ENCODE results near the gene NRCAM. TPM values are rescaled to one million over a fixed set of nuclear protein-coding genes. Genes with fewer than 3 reads are reported as not detected.

Gene NRCAM
- total RNA-seq, 1 experiment from 2014 or later, result 2.7 TPM

DNA sequence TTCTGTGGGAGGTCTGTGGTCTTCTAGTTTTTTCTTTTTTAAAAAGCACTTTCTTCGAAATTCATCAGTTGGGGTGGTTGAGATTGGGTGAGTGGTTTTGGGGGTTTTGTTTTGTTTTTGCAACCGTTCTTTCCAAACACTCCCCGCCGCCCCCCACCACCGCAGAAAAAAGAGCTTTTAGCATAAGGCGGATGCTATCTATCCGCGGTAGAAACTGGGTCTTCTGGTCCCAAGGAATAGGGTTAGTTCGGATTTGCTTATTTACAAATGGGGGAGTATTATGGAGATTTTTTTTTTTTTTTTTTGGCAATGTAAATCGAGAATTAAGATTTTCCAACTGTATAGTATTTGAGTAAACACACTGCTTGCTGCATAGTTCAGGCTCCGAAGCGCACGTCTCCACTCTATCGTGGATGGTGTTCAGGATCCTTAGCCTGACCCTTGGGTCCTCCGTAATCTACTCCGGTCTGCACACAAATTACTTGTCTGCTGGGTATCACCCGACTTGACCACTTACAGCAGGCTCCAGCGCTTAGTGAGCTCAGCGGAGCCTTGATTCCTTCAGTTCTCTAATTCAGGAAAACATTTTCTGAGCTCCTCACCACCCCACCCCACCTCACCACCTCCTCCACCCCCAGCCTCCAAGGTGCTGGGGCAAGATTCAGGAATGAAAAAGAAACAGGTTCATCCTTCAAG lies 757 bp upstream of the NRCAM start:
- DNase-seq (ENCODE audit: low spot score), result no peak
- Mint-ChIP-seq H3K27me3 (ENCODE audit: low read depth) (peaks cover 55% of the 10 kb centered on the region), H3K36me3 (no peaks in the 10 kb centered on the region), H3K4me1 (peaks cover 27% of the 10 kb centered on the region), H3K9me3 (no peaks in the 10 kb centered on the region), H3K27ac (no peak overlapping the region), H3K4me3 (peak overlapping the region; percentile 93)
- ChIA-PET POLR2A (interaction anchor here (0.6 to 2.5 kb wide), 3 partner anchors 10 to 217 kb away, joined by 3 to 14 read pairs (median 4); partner anchors contain the start of gene PNPLA8), CTCF (interaction anchor here (0.7 to 2.3 kb wide), 5 partner anchors 11 to 714 kb away, joined by 3 to 14 read pairs (median 5); no protein-coding TSS in a partner anchor)
- no peak for ATAC-seq
- TF ChIP-seq CREM (CRISPR knock-in tag; IDR thresholded peaks at IDR 0.05) (no peak), GABPB1 (CRISPR knock-in tag; IDR thresholded peaks at IDR 0.05) (no peak), ZNF263 (CRISPR knock-in tag; IDR thresholded peaks at IDR 0.05; ENCODE audit: low read depth) (no peak), JAZF1 (CRISPR knock-in tag; IDR thresholded peaks at IDR 0.05) (no peak), CREB1 (CRISPR knock-in tag; IDR thresholded peaks at IDR 0.05) (no peak), ZBTB21 (CRISPR knock-in tag; IDR thresholded peaks at IDR 0.05; ENCODE audit: borderline replicate concordance) (no peak), ZNF671 (CRISPR knock-in tag; IDR thresholded peaks at IDR 0.05) (no peak), NR2C2 (CRISPR knock-in tag; IDR thresholded peaks at IDR 0.05) (no peak), FOXK1 (CRISPR knock-in tag; IDR thresholded peaks at IDR 0.05) (no peak), OVOL2 (CRISPR knock-in tag; IDR thresholded peaks at IDR 0.05; ENCODE audit: borderline replicate concordance) (no peak)
- TF ChIP-seq, protein P1, sequence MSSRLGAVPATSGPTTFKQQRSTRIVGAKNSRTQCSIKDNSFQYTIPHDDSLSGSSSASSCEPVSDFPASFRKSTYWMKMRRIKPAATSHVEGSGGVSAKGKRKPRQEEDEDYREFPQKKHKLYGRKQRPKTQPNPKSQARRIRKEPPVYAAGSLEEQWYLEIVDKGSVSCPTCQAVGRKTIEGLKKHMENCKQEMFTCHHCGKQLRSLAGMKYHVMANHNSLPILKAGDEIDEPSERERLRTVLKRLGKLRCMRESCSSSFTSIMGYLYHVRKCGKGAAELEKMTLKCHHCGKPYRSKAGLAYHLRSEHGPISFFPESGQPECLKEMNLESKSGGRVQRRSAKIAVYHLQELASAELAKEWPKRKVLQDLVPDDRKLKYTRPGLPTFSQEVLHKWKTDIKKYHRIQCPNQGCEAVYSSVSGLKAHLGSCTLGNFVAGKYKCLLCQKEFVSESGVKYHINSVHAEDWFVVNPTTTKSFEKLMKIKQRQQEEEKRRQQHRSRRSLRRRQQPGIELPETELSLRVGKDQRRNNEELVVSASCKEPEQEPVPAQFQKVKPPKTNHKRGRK (CRISPR knock-in tag; IDR thresholded peaks at IDR 0.05; ENCODE audit: borderline replicate concordance), result no peak
- TF ChIP-seq, protein P2, sequence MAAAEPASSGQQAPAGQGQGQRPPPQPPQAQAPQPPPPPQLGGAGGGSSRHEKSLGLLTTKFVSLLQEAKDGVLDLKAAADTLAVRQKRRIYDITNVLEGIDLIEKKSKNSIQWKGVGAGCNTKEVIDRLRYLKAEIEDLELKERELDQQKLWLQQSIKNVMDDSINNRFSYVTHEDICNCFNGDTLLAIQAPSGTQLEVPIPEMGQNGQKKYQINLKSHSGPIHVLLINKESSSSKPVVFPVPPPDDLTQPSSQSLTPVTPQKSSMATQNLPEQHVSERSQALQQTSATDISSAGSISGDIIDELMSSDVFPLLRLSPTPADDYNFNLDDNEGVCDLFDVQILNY (CRISPR knock-in tag; IDR thresholded peaks at IDR 0.05), result no peak
- TF ChIP-seq, protein P3, sequence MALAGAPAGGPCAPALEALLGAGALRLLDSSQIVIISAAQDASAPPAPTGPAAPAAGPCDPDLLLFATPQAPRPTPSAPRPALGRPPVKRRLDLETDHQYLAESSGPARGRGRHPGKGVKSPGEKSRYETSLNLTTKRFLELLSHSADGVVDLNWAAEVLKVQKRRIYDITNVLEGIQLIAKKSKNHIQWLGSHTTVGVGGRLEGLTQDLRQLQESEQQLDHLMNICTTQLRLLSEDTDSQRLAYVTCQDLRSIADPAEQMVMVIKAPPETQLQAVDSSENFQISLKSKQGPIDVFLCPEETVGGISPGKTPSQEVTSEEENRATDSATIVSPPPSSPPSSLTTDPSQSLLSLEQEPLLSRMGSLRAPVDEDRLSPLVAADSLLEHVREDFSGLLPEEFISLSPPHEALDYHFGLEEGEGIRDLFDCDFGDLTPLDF (CRISPR knock-in tag; IDR thresholded peaks at IDR 0.05), result no peak
- TF ChIP-seq, protein P4, sequence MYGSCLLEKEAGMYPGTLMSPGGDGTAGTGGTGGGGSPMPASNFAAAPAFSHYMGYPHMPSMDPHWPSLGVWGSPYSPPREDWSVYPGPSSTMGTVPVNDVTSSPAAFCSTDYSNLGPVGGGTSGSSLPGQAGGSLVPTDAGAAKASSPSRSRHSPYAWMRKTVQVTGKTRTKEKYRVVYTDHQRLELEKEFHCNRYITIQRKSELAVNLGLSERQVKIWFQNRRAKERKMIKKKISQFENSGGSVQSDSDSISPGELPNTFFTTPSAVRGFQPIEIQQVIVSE (CRISPR knock-in tag; IDR thresholded peaks at IDR 0.05; ENCODE audit: borderline replicate concordance), result no peak
- TF ChIP-seq, protein P5, sequence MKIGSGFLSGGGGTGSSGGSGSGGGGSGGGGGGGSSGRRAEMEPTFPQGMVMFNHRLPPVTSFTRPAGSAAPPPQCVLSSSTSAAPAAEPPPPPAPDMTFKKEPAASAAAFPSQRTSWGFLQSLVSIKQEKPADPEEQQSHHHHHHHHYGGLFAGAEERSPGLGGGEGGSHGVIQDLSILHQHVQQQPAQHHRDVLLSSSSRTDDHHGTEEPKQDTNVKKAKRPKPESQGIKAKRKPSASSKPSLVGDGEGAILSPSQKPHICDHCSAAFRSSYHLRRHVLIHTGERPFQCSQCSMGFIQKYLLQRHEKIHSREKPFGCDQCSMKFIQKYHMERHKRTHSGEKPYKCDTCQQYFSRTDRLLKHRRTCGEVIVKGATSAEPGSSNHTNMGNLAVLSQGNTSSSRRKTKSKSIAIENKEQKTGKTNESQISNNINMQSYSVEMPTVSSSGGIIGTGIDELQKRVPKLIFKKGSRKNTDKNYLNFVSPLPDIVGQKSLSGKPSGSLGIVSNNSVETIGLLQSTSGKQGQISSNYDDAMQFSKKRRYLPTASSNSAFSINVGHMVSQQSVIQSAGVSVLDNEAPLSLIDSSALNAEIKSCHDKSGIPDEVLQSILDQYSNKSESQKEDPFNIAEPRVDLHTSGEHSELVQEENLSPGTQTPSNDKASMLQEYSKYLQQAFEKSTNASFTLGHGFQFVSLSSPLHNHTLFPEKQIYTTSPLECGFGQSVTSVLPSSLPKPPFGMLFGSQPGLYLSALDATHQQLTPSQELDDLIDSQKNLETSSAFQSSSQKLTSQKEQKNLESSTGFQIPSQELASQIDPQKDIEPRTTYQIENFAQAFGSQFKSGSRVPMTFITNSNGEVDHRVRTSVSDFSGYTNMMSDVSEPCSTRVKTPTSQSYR (CRISPR knock-in tag; IDR thresholded peaks at IDR 0.05), result no peak
- TF ChIP-seq, protein P6, sequence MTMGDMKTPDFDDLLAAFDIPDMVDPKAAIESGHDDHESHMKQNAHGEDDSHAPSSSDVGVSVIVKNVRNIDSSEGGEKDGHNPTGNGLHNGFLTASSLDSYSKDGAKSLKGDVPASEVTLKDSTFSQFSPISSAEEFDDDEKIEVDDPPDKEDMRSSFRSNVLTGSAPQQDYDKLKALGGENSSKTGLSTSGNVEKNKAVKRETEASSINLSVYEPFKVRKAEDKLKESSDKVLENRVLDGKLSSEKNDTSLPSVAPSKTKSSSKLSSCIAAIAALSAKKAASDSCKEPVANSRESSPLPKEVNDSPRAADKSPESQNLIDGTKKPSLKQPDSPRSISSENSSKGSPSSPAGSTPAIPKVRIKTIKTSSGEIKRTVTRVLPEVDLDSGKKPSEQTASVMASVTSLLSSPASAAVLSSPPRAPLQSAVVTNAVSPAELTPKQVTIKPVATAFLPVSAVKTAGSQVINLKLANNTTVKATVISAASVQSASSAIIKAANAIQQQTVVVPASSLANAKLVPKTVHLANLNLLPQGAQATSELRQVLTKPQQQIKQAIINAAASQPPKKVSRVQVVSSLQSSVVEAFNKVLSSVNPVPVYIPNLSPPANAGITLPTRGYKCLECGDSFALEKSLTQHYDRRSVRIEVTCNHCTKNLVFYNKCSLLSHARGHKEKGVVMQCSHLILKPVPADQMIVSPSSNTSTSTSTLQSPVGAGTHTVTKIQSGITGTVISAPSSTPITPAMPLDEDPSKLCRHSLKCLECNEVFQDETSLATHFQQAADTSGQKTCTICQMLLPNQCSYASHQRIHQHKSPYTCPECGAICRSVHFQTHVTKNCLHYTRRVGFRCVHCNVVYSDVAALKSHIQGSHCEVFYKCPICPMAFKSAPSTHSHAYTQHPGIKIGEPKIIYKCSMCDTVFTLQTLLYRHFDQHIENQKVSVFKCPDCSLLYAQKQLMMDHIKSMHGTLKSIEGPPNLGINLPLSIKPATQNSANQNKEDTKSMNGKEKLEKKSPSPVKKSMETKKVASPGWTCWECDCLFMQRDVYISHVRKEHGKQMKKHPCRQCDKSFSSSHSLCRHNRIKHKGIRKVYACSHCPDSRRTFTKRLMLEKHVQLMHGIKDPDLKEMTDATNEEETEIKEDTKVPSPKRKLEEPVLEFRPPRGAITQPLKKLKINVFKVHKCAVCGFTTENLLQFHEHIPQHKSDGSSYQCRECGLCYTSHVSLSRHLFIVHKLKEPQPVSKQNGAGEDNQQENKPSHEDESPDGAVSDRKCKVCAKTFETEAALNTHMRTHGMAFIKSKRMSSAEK (CRISPR knock-in tag; IDR thresholded peaks at IDR 0.05; ENCODE audit: borderline replicate concordance), result no peak
- TF ChIP-seq, protein P7, sequence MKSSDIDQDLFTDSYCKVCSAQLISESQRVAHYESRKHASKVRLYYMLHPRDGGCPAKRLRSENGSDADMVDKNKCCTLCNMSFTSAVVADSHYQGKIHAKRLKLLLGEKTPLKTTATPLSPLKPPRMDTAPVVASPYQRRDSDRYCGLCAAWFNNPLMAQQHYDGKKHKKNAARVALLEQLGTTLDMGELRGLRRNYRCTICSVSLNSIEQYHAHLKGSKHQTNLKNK (CRISPR knock-in tag; IDR thresholded peaks at IDR 0.05), result no peak
- TF ChIP-seq, protein P8, sequence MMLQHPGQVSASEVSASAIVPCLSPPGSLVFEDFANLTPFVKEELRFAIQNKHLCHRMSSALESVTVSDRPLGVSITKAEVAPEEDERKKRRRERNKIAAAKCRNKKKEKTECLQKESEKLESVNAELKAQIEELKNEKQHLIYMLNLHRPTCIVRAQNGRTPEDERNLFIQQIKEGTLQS (CRISPR knock-in tag; conservative IDR thresholded peaks at IDR 0.05), result no peak
- TF ChIP-seq, protein P9, sequence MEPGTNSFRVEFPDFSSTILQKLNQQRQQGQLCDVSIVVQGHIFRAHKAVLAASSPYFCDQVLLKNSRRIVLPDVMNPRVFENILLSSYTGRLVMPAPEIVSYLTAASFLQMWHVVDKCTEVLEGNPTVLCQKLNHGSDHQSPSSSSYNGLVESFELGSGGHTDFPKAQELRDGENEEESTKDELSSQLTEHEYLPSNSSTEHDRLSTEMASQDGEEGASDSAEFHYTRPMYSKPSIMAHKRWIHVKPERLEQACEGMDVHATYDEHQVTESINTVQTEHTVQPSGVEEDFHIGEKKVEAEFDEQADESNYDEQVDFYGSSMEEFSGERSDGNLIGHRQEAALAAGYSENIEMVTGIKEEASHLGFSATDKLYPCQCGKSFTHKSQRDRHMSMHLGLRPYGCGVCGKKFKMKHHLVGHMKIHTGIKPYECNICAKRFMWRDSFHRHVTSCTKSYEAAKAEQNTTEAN (CRISPR knock-in tag; IDR thresholded peaks at IDR 0.05), result no peak
